K562 (cell line): ENCODE measurements around the gene CCDC97. TPM values are rescaled to one million over a fixed set of nuclear protein-coding genes. Genes with fewer than 3 reads are reported as not detected.
A peak's percentile ranks its signal among the peaks of the same experiment; 100 is the strongest.

Source experiments
- BDP1 ChIP-seq: IDR thresholded peaks from 3 replicates; pipeline ENCODE4 v1.6.1; 2011; ENCODE audit not compliant: insufficient read length, insufficient read depth
- BHLHE40 ChIP-seq: IDR thresholded peaks from 2 replicates; pipeline ENCODE4 v1.6.1; 2011; ENCODE audit warnings: low read length, improper control_type of control experiment
- CBFA2T3 ChIP-seq: fragments of 450-650 bp; IDR thresholded peaks from 2 replicates; pipeline ENCODE4 v1.6.1; 2017
- DIDO1 ChIP-seq: fragments of 450-650 bp; IDR thresholded peaks from 2 replicates; pipeline ENCODE4 v1.6.1; 2016; ENCODE audit warnings: low read depth, missing biosample characterization, missing genetic modification characterization
- JUND ChIP-seq, 2 experiments: IDR thresholded peaks; 2 replicates in 1 of 2; 3 replicates in 1 of 2; pipeline ENCODE4 v1.6.1; 2011; ENCODE audit warnings: borderline replicate concordance in 2 of 2, low read depth in 2 of 2, low read length in 2 of 2, improper control_type of control experiment in 1 of 2, missing biosample characterization in 1 of 2, missing genetic modification characterization in 1 of 2, missing genetic modification reagents in 1 of 2
- KAT8 ChIP-seq: fragments of 450-650 bp; IDR thresholded peaks from 2 replicates; pipeline ENCODE4 v1.6.1; 2016; ENCODE audit warnings: low read depth, mild to moderate bottlenecking
- L3MBTL2 ChIP-seq: fragments of 450-650 bp; IDR thresholded peaks from 2 replicates; pipeline ENCODE4 v1.6.1; 2016; ENCODE audit warnings: mild to moderate bottlenecking, moderate library complexity
- MIER1 ChIP-seq: fragments of 450-650 bp; IDR thresholded peaks from 2 replicates; pipeline ENCODE4 v1.6.1; 2016; ENCODE audit warnings: antibody characterized with exemption, mild to moderate bottlenecking, low read depth
- MTA1 ChIP-seq: fragments of 450-650 bp; IDR thresholded peaks from 2 replicates; pipeline ENCODE4 v1.6.1; 2017; ENCODE audit warnings: borderline replicate concordance
- POLR2A ChIP-seq: fragments of 450-650 bp; conservative IDR thresholded peaks from 2 replicates; pipeline ENCODE4 v1.6.1; 2016
- POLR2G ChIP-seq: fragments of 200-400 bp; formaldehyde crosslinking; IDR thresholded peaks from 2 replicates; pipeline ENCODE4 v1.6.1; 2017; ENCODE audit warnings: low read depth, mild to moderate bottlenecking, antibody characterized with exemption, low read length, moderate library complexity
- PTRF ChIP-seq: fragments of 450-650 bp; IDR thresholded peaks from 2 replicates; pipeline ENCODE4 v1.6.1; 2016; ENCODE audit warnings: mild to moderate bottlenecking, missing genetic modification characterization, missing compliant biosample characterization
- SMARCA4 ChIP-seq: fragments of 450-650 bp; IDR thresholded peaks from 2 replicates; pipeline ENCODE4 v1.6.1; 2016
- STAT5A ChIP-seq: IDR thresholded peaks from 2 replicates; pipeline ENCODE4 v1.6.1; 2012; ENCODE audit warnings: low read length, inconsistent platforms, borderline replicate concordance
- U2AF1 ChIP-seq: fragments of 200-400 bp; formaldehyde crosslinking; optimal IDR thresholded peaks from 2 replicates; pipeline ENCODE3; 2017; ENCODE audit warnings: mild to moderate bottlenecking, low read depth, low read length, moderate library complexity
- ZNF3 ChIP-seq: fragments of 250-450 bp; sonication (Bioruptor Pico); IDR thresholded peaks from 2 replicates; pipeline ENCODE4 v1.5.0; 2021; ENCODE audit warnings: mild to moderate bottlenecking, moderate library complexity
- polyA plus RNA-seq, 8 experiments: library from polyadenylated mRNA; depleted of rRNA in 4 of 8; stranded (reverse) in 5 of 8; unstranded in 3 of 8; fragments of >200 nt; fragmentation: Nextera tagmentation in 2 of 8; fragmentation: Illumina TruSeq in 1 of 8; extraction: Ambion mirVana in 2 of 8; extraction: Trizol in 1 of 8; gene quantifications; 2 replicates each; pipeline versions ENCODE4 v1.2.1 to v1.2.3, GENCODE V29; 2011 to 2014; ENCODE audit warnings: inconsistent platforms in 1 of 8, missing spikeins in 1 of 8
- total RNA-seq, 7 experiments: library from RNA; depleted of rRNA in 6 of 7; stranded (reverse); fragments of >200 nt in 6 of 7; fragmentation: Illumina TruSeq in 2 of 7; extraction: Trizol in 2 of 7; gene quantifications; 2 replicates each; pipeline versions ENCODE4 v1.2.1 to v1.2.3, GENCODE V29; 2011 to 2021; ENCODE audit warnings: low replicate concordance in 1 of 7
- TF ChIP-seq, protein P1 (sequence below): fragments of 450-650 bp; formaldehyde crosslinking; IDR thresholded peaks from 2 replicates; pipeline ENCODE4 v1.4.0; 2020; ENCODE audit warnings: mild to moderate bottlenecking, moderate library complexity
- TF ChIP-seq, protein P2 (sequence below): sonication (generic); formaldehyde crosslinking; IDR thresholded peaks from 2 replicates; pipeline ENCODE4 v1.9.0; 2022; ENCODE audit warnings: mild to moderate bottlenecking, missing genetic modification reagents
- TF ChIP-seq, protein P3 (sequence below): sonication (generic); IDR thresholded peaks from 2 replicates; pipeline ENCODE4 v1.6.1; 2016
- TF ChIP-seq, protein P4 (sequence below), 2 experiments: IDR thresholded peaks in 1 of 2; conservative IDR thresholded peaks in 1 of 2; 2 replicates each; pipeline ENCODE4 v1.6.1; 2016; ENCODE audit warnings: low read depth in 2 of 2, mild to moderate bottlenecking in 1 of 2, missing compliant biosample characterization in 1 of 2, missing genetic modification characterization in 1 of 2, moderate library complexity in 1 of 2
- TF ChIP-seq, protein P5 (sequence below): fragments of 450-650 bp; IDR thresholded peaks from 2 replicates; pipeline ENCODE4 v1.7.0; 2016; ENCODE audit warnings: borderline replicate concordance

CCDC97 gene
- total and polyA plus RNA-seq, 9 of the 15 experiments (the other 6 are each of a cell fraction or from before 2014, with no cell fraction given): 0.60 to 16.5 (median 7.0) TPM

DNA sequence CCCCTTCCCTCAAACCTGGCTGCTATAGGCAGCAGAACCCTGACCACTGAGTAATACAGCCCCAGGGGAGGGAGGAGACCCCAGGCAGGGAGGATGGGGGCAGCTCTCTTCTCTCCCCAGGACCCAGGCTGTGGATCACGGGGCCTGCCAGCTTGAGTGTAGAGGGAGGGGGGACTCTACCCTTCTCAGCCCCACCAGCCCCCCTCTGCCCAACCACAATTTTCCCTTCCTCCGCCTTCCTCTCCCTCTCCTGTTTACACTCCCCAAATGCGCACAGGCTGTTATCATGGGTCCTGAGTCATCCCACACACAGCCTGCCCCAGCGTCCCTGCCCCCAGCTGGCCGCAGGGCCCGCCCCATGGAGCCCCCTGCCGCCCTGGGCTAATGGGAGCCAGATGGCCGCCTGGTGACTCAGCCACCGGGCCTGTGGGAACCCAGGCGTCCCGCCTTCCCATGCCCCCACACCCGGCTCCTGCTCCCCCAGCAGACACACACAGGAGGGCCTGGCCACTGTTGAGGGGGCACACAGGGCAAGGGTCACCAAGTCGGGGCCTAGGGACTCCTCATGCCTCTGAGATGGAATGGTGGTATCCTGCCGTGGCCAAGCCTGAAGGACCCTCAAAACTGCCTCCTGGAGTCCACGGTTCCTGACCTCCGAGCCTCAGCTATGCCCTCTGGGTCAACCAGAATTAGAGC is 13.6 kb downstream of the CCDC97 start (continued):
- TF ChIP-seq POLR2A (peak; percentile 2; the same call in 1 of the 2 replicates), POLR2G (peak; percentile 76), SMARCA4 (peak; percentile 95), PTRF (tag) (0 out of 2 replicates have a peak, but pooled peaks have one; percentile 30), ZNF3 (CRISPR knock-in tag) (no peak), L3MBTL2 (no peak), JUND (IDR thresholded peaks at IDR 0.05; ENCODE audit: borderline replicate concordance, low read depth, low read length) (peak; percentile 96), JUND (tag; IDR thresholded peaks at IDR 0.05; ENCODE audit: borderline replicate concordance, low read depth, low read length) (peak; percentile 94; the same call in 2 of the 3 replicates), BDP1 (no peak), MTA1 (peak; percentile 86), STAT5A (peak; percentile 25; the same call in 1 of the 2 replicates), DIDO1 (tag) (no peak), CBFA2T3 (peak; percentile 90), U2AF1 (no peak), KAT8 (no peak), BHLHE40 (peak; percentile 45; the same call in 1 of the 2 replicates), MIER1 (no peak)
- TF ChIP-seq, protein P1, sequence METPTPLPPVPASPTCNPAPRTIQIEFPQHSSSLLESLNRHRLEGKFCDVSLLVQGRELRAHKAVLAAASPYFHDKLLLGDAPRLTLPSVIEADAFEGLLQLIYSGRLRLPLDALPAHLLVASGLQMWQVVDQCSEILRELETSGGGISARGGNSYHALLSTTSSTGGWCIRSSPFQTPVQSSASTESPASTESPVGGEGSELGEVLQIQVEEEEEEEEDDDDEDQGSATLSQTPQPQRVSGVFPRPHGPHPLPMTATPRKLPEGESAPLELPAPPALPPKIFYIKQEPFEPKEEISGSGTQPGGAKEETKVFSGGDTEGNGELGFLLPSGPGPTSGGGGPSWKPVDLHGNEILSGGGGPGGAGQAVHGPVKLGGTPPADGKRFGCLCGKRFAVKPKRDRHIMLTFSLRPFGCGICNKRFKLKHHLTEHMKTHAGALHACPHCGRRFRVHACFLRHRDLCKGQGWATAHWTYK (CRISPR knock-in tag): no peak; the same call in 1 of the 2 replicates
- TF ChIP-seq, protein P2, sequence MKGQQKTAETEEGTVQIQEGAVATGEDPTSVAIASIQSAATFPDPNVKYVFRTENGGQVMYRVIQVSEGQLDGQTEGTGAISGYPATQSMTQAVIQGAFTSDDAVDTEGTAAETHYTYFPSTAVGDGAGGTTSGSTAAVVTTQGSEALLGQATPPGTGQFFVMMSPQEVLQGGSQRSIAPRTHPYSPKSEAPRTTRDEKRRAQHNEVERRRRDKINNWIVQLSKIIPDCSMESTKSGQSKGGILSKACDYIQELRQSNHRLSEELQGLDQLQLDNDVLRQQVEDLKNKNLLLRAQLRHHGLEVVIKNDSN: no peak
- TF ChIP-seq, protein P3, sequence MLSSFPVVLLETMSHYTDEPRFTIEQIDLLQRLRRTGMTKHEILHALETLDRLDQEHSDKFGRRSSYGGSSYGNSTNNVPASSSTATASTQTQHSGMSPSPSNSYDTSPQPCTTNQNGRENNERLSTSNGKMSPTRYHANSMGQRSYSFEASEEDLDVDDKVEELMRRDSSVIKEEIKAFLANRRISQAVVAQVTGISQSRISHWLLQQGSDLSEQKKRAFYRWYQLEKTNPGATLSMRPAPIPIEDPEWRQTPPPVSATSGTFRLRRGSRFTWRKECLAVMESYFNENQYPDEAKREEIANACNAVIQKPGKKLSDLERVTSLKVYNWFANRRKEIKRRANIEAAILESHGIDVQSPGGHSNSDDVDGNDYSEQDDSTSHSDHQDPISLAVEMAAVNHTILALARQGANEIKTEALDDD: no peak
- TF ChIP-seq, protein P4, sequence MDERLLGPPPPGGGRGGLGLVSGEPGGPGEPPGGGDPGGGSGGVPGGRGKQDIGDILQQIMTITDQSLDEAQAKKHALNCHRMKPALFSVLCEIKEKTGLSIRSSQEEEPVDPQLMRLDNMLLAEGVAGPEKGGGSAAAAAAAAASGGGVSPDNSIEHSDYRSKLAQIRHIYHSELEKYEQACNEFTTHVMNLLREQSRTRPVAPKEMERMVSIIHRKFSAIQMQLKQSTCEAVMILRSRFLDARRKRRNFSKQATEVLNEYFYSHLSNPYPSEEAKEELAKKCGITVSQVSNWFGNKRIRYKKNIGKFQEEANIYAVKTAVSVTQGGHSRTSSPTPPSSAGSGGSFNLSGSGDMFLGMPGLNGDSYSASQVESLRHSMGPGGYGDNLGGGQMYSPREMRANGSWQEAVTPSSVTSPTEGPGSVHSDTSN (CRISPR knock-in tag; IDR thresholded peaks at IDR 0.05; ENCODE audit: low read depth): no peak
- TF ChIP-seq, protein P4 (tag; conservative IDR thresholded peaks at IDR 0.05; ENCODE audit: low read depth): 0 out of 2 replicates have a peak, but pooled peaks have one; percentile 5
- TF ChIP-seq, protein P5, sequence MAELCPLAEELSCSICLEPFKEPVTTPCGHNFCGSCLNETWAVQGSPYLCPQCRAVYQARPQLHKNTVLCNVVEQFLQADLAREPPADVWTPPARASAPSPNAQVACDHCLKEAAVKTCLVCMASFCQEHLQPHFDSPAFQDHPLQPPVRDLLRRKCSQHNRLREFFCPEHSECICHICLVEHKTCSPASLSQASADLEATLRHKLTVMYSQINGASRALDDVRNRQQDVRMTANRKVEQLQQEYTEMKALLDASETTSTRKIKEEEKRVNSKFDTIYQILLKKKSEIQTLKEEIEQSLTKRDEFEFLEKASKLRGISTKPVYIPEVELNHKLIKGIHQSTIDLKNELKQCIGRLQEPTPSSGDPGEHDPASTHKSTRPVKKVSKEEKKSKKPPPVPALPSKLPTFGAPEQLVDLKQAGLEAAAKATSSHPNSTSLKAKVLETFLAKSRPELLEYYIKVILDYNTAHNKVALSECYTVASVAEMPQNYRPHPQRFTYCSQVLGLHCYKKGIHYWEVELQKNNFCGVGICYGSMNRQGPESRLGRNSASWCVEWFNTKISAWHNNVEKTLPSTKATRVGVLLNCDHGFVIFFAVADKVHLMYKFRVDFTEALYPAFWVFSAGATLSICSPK: no peak
